ENCODE measurements around the gene CYBA.
"Not testable (repeated sequence)": the region's sequence is repeated elsewhere in the genome, so short reads cannot be mapped to it uniquely, and the experiment has no call there.

Gene CYBA

GRCh38 chr16:88686439-88687253 is 35.8 kb upstream of the CYBA start, which contains the start of gene SNAI3:
Gene SNAI3 (minus strand): TSS chr16:88686507. CDS start chr16:88686406, 101 bp downstream.
- peak; percentile 35 for DNase-seq (ENCODE audit: low read depth)

- DNase-seq (ENCODE audit: low read depth): no peak
These were observed 35.2 kb upstream of the CYBA start for GRCh38 chr16:88686062-88686438.

GRCh38 chr16:88685156-88686061 is 34.6 kb upstream of the CYBA start:
- peak; percentile 65 for DNase-seq (ENCODE audit: low read depth)

GRCh38 chr16:88684569-88685155 is 33.8 kb upstream of the CYBA start:
- no peak for DNase-seq (ENCODE audit: low read depth)

GRCh38 chr16:88681709-88682451 is 31.0 kb upstream of the CYBA start:
- DNase-seq (ENCODE audit: low read depth): no peak

- no peak for DNase-seq (ENCODE audit: low read depth)
These were observed 30.3 kb upstream of the CYBA start for GRCh38 chr16:88681084-88681680.

GRCh38 chr16:88680554-88681083 is 29.8 kb upstream of the CYBA start:
- no peak for DNase-seq (ENCODE audit: low read depth)

GRCh38 chr16:88678224-88678979 is 27.5 kb upstream of the CYBA start:
- no peak for DNase-seq (ENCODE audit: low read depth)

GRCh38 chr16:88677721-88678120 is 26.9 kb upstream of the CYBA start:
- no peak for DNase-seq (ENCODE audit: low read depth)

GRCh38 chr16:88676502-88677242 is 25.8 kb upstream of the CYBA start:
- DNase-seq (ENCODE audit: low read depth): no peak

- no peak for DNase-seq (ENCODE audit: low read depth)
These were observed 23.0 kb upstream of the CYBA start for GRCh38 chr16:88673716-88674379.

- peak; percentile 7 for DNase-seq (ENCODE audit: low read depth)
These were observed 21.9 kb upstream of the CYBA start for GRCh38 chr16:88672776-88673175.

- no peak for DNase-seq (ENCODE audit: low read depth)
These were observed 21.0 kb upstream of the CYBA start for GRCh38 chr16:88671806-88672205.

GRCh38 chr16:88669980-88670379 is 19.1 kb upstream of the CYBA start:
- no peak for DNase-seq (ENCODE audit: low read depth)

- not testable (repeated sequence) for DNase-seq (ENCODE audit: low read depth)
These were observed 18.6 kb upstream of the CYBA start for GRCh38 chr16:88669493-88669892.

- DNase-seq (ENCODE audit: low read depth): no peak
These were observed 16.6 kb upstream of the CYBA start for GRCh38 chr16:88667461-88667860.

- no peak for DNase-seq (ENCODE audit: low read depth)
These were observed 14.7 kb upstream of the CYBA start for GRCh38 chr16:88665570-88665969.

GRCh38 chr16:88665148-88665547 is 14.3 kb upstream of the CYBA start:
- DNase-seq (ENCODE audit: low read depth): no peak
